Mesenchymal stem cell (in vitro differentiated cells and primary cell): ENCODE results near the gene ESPN.

Source experiments
- DNase-seq: peaks from one replicate; pipeline ENCODE4 v3.0.0-alpha.2; 2013
- H2AFZ ChIP-seq: one replicate; pipeline ENCODE4 v1.6.1; 2013; ENCODE audit warnings: low read depth, mild to moderate bottlenecking, control low read depth, inconsistent platforms, low read length, moderate library complexity
- H2AK5ac ChIP-seq: 2 replicates; pipeline ENCODE4 v1.6.1; 2013; ENCODE audit warnings: low read length, moderate library complexity, mild to moderate bottlenecking, inconsistent platforms; ENCODE audit not compliant: severe bottlenecking
- H2BK120ac ChIP-seq: one replicate; pipeline ENCODE4 v1.6.1; 2013; ENCODE audit warnings: low read depth, mild to moderate bottlenecking, inconsistent platforms, low read length, moderate library complexity
- H2BK12ac ChIP-seq, 2 experiments: one replicate each; pipeline ENCODE4 v1.6.1; 2013; ENCODE audit warnings: inconsistent platforms in 2 of 2, low read length in 2 of 2, mild to moderate bottlenecking in 2 of 2, moderate library complexity in 2 of 2, control low read depth in 1 of 2
- H2BK15ac ChIP-seq: one replicate; pipeline ENCODE4 v1.6.1; 2013; ENCODE audit warnings: mild to moderate bottlenecking, low read depth, inconsistent platforms; ENCODE audit not compliant: poor library complexity, severe bottlenecking
- H2BK5ac ChIP-seq: 2 replicates; pipeline ENCODE4 v1.6.1; 2013; ENCODE audit warnings: low read depth, mild to moderate bottlenecking, low read length, control low read depth, inconsistent platforms; ENCODE audit not compliant: poor library complexity, severe bottlenecking
- H3K14ac ChIP-seq, 2 experiments: one replicate each; pipeline ENCODE4 v1.6.1; 2013; ENCODE audit warnings: inconsistent platforms in 2 of 2, low read length in 2 of 2, control low read depth in 1 of 2, mild to moderate bottlenecking in 1 of 2, moderate library complexity in 1 of 2
- H3K18ac ChIP-seq, 2 experiments: one replicate each; pipeline ENCODE4 v1.6.1; 2013; ENCODE audit warnings: inconsistent platforms in 2 of 2, low read length in 2 of 2, control low read depth in 1 of 2, low read depth in 1 of 2, mild to moderate bottlenecking in 1 of 2
- H3K23ac ChIP-seq, 2 experiments: one replicate each; pipeline ENCODE4 v1.6.1; 2013; ENCODE audit warnings: inconsistent platforms in 2 of 2, low read length in 2 of 2, mild to moderate bottlenecking in 2 of 2, moderate library complexity in 2 of 2, control low read depth in 1 of 2
- H3K27ac ChIP-seq: 2 replicates; pipeline ENCODE4 v1.5.1; 2013; ENCODE audit warnings: mild to moderate bottlenecking, moderate library complexity, low read length, control low read depth, inconsistent platforms; ENCODE audit not compliant: poor library complexity, severe bottlenecking
- H3K27me3 ChIP-seq, 2 experiments: 2 replicates each; pipeline versions ENCODE4 v1.6.1 to v1.7.0; 2013; ENCODE audit warnings: low read length in 2 of 2, mild to moderate bottlenecking in 2 of 2, moderate library complexity in 2 of 2, control low read depth in 1 of 2, inconsistent platforms in 1 of 2; ENCODE audit not compliant: control insufficient read depth in 1 of 2, insufficient read depth in 1 of 2
- H3K36me3 ChIP-seq, 2 experiments: 2 replicates each; pipeline versions ENCODE4 v1.6.1 to v1.7.0; 2013; ENCODE audit warnings: low read length in 2 of 2, control low read depth in 1 of 2, inconsistent platforms in 1 of 2, low read depth in 1 of 2, mild to moderate bottlenecking in 1 of 2; ENCODE audit not compliant: insufficient read depth in 2 of 2, control insufficient read depth in 1 of 2
- H3K4ac ChIP-seq, 2 experiments: one replicate each; pipeline ENCODE4 v1.6.1; 2013; ENCODE audit warnings: inconsistent platforms in 2 of 2, low read length in 2 of 2, mild to moderate bottlenecking in 2 of 2, moderate library complexity in 2 of 2, control low read depth in 1 of 2, low read depth in 1 of 2
- H3K4me1 ChIP-seq: 2 replicates; pipeline ENCODE4 v1.6.1; 2013; ENCODE audit warnings: low read depth, low read length, control low read depth; ENCODE audit not compliant: control insufficient read depth, insufficient read depth
- H3K4me2 ChIP-seq: 2 replicates; pipeline ENCODE4 v1.6.1; 2013; ENCODE audit warnings: low read length, mild to moderate bottlenecking, inconsistent platforms; ENCODE audit not compliant: poor library complexity, severe bottlenecking
- H3K4me3 ChIP-seq, 2 experiments: 2 replicates each; pipeline versions ENCODE4 v1.5.1 to v1.7.0; 2013; ENCODE audit warnings: low read length in 2 of 2, mild to moderate bottlenecking in 2 of 2, control low read depth in 1 of 2, low read depth in 1 of 2; ENCODE audit not compliant: insufficient read depth in 1 of 2
- H3K79me1 ChIP-seq: replicated peaks from 2 replicates; pipeline ENCODE4 v1.6.1; 2013; ENCODE audit warnings: mild to moderate bottlenecking, control low read depth, low read length, inconsistent platforms; ENCODE audit not compliant: poor library complexity, severe bottlenecking
- H3K9ac ChIP-seq: 2 replicates; pipeline ENCODE4 v1.7.0; 2013; ENCODE audit warnings: mild to moderate bottlenecking, low read length, moderate library complexity
- H3K9me3 ChIP-seq: 2 replicates; pipeline ENCODE4 v1.7.0; 2013; ENCODE audit warnings: mild to moderate bottlenecking, low read length; ENCODE audit not compliant: control insufficient read depth
- H4K8ac ChIP-seq: one replicate; pipeline ENCODE4 v1.6.1; 2013; ENCODE audit warnings: inconsistent platforms, mild to moderate bottlenecking, low read length, moderate library complexity
- H4K91ac ChIP-seq: one replicate; pipeline ENCODE4 v1.6.1; 2013; ENCODE audit warnings: mild to moderate bottlenecking, low read length, inconsistent platforms
- WGBS: methylation state at CpG from one replicate; pipeline ENCODE4 v1.1.7; 2013; ENCODE audit warnings: mixed read lengths; 5-methylcytosine and 5-hydroxymethylcytosine counted together

ESPN gene

DNA sequence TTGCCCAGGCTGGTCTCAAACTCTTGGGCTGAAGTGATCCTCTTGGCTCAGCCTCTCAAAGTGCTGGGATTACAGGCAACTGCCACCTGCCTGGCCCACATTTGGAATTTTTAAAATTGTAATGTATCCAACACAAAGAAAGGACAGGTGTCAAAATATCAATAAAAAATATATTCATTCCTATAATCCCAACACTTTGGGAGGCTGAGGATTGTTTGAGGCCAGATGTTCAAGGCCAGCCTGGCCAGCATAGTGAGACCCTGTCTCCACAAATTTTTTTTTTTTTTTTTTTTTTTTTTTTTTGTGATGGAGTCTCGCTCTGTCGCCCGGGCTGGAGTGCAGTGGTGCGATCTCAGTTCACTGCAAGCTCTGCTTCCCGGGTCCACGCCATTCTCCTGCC, 14.8 kb upstream of the ESPN start:
- Histone ChIP-seq H2AK5ac (no peak overlapping the region), H3K9me3 (no peaks in the 10 kb centered on the region), H3K18ac (no peak overlapping the region), H3K23ac (no peak overlapping the region), H3K27ac (no peak overlapping the region), H3K36me3 (no peaks in the 10 kb centered on the region), H3K14ac (no peak overlapping the region), H4K91ac (no peak overlapping the region), H3K4me2 (no peak overlapping the region), H3K4ac (no peak overlapping the region), H2BK5ac (no peak overlapping the region), H3K9ac (no peak overlapping the region), H3K4me3 (no peak overlapping the region), H2BK12ac (no peak overlapping the region), H3K27me3 (peaks cover 16 to 33% of the 10 kb centered on the region in 2 experiments), H2AFZ (no peak overlapping the region), H2BK15ac (no peak overlapping the region), H3K4me1 (peaks cover 6% of the 10 kb centered on the region), H2BK120ac (no peak overlapping the region), H4K8ac (no peak overlapping the region), H3K79me1 (no peaks in the 10 kb centered on the region)
- 88% methylated on average over 2 of the region's 6 CpGs for WGBS
- DNase-seq = no peak

DNA sequence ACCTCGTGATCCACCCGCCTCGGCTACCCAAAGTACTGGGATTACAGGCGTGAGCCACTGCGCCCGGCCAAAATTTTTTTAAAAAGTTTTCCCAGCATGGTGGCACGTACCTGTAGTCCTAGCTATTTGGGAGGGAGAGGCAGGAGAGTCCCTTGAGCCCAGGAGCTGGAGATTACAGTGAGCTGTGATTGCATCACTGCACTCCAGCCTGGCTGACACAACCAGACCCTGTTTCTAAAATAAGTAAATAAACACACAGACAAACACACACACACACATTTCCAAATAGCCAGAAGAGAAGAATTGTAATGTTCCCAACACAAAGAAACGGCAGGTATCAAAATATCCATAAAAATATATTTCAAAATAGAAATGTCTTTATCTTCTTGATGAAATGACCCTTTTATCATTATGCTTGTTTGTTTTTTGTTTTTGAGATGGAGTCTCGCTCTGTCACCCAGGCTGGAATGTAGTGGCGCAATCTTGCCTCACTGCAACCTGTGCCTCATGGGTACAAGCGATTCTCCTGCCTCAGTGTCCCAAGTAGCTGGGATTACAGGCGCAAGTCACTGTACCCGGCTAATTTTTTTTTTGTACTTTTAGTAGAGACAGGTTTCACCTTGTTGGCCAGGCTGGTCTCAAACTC, 14.2 kb upstream of the ESPN start:
- H2BK120ac ChIP-seq = no peak overlapping the region
- peak overlapping the region; percentile 38 for H2BK15ac ChIP-seq
- H3K9me3 ChIP-seq = no peaks in the 10 kb centered on the region
- no peak overlapping the region for H2BK5ac ChIP-seq
- H3K4me3 ChIP-seq = no peak overlapping the region
- no peak overlapping the region for H3K14ac ChIP-seq
- peaks cover 13 to 34% of the 10 kb centered on the region in 2 experiments for H3K27me3 ChIP-seq
- no peak overlapping the region for H3K18ac ChIP-seq
- no peak overlapping the region for H2BK12ac ChIP-seq
- H3K4ac ChIP-seq = no peak overlapping the region
- H2AFZ ChIP-seq = no peak overlapping the region
- WGBS = 85% methylated on average over 12 of the region's 13 CpGs
- H3K4me1 ChIP-seq = peaks cover 6% of the 10 kb centered on the region
- H2AK5ac ChIP-seq = no peak overlapping the region
- no peak overlapping the region for H4K8ac ChIP-seq
- no peak overlapping the region for H4K91ac ChIP-seq
- no peak overlapping the region for H3K27ac ChIP-seq
- DNase-seq = no peak
- no peak overlapping the region for H3K9ac ChIP-seq
- no peaks in the 10 kb centered on the region for H3K36me3 ChIP-seq
- no peak overlapping the region for H3K4me2 ChIP-seq
- no peak overlapping the region for H3K23ac ChIP-seq
- no peaks in the 10 kb centered on the region for H3K79me1 ChIP-seq

DNA sequence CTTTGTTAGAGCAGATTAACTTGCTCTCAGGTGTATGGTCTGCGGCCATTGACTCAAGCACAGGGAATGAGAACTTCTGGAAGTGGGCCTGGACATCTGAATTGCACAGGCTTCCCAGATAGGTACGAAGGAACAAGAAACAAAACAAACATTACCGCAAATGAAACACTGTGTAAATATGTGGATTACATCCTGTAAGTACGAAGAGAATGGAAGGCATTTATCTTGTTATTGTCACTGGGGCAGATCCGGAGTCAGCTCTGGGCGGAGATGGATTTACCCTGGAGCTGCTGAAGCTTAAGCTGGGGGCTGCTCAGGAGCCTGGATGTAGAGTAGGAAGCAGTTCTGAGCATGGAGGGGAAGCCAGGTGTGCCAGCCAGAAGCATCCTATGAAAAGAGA, 11.7 kb upstream of the ESPN start:
- H3K79me1 ChIP-seq = no peaks in the 10 kb centered on the region
- no peak overlapping the region for H3K18ac ChIP-seq
- H3K36me3 ChIP-seq = no peaks in the 10 kb centered on the region
- H3K14ac ChIP-seq = no peak overlapping the region
- no peak overlapping the region for H2BK120ac ChIP-seq
- no peak overlapping the region for H3K23ac ChIP-seq
- no peak overlapping the region for H2BK12ac ChIP-seq
- H3K27ac ChIP-seq = no peak overlapping the region
- H3K4me3 ChIP-seq = no peak overlapping the region
- no peak overlapping the region for H4K8ac ChIP-seq
- no peak overlapping the region for H3K4me2 ChIP-seq
- WGBS = 66% methylated on average over 6 of the region's 6 CpGs
- no peaks in the 10 kb centered on the region for H3K9me3 ChIP-seq
- H3K27me3 ChIP-seq = peaks cover 35 to 46% of the 10 kb centered on the region in 2 experiments
- H3K9ac ChIP-seq = no peak overlapping the region
- no peak overlapping the region for H2BK15ac ChIP-seq
- H4K91ac ChIP-seq = no peak overlapping the region
- no peak for DNase-seq
- H2BK5ac ChIP-seq = no peak overlapping the region
- H3K4ac ChIP-seq = no peak overlapping the region
- H2AK5ac ChIP-seq = no peak overlapping the region
- no peak overlapping the region for H2AFZ ChIP-seq
- peaks cover 6% of the 10 kb centered on the region for H3K4me1 ChIP-seq

DNA sequence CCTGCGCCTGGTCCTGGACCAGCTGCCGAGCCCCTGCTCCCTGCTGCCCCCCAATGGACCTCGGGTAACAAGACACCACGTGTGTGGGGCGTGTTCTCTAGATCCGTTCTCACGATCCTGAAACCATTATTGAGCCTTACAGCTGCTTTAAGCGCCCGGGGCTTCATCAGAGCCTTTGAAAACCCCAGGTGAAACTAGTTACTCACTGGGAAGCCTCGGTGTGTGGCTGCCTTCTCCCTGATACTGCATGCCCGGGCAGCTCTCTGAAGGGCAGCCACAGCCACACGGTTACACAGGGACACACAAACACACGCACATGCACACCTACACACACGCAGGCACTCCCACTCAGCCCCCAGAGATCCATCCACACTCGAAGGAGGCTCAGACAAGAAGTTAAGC, 10.1 kb upstream of the ESPN start:
- WGBS = 10% methylated on average over 15 of the region's 15 CpGs
- Histone ChIP-seq H3K14ac (no peak overlapping the region), H3K4me1 (peaks cover 15% of the 10 kb centered on the region)

More for the DNA sequence above, 10.1 kb upstream of the ESPN start:
- Histone ChIP-seq H2BK12ac (peak overlapping the region in 1 of 2 experiments; percentile 82), H3K23ac (no peak overlapping the region), H3K9ac (peak overlapping the region; percentile 41), H3K4ac (peak overlapping the region in 1 of 2 experiments; percentile 52), H2AFZ (no peak overlapping the region), H3K18ac (peak overlapping the region; percentile 1 to 37), H2BK15ac (no peak overlapping the region), H4K8ac (peak overlapping the region; percentile 79), H2BK120ac (no peak overlapping the region), H3K79me1 (no peaks in the 10 kb centered on the region), H2AK5ac (no peak overlapping the region), H3K27ac (no peak overlapping the region), H4K91ac (no peak overlapping the region), H3K27me3 (peaks cover 46 to 59% of the 10 kb centered on the region in 2 experiments), H2BK5ac (peak overlapping the region; percentile 8), H3K36me3 (no peaks in the 10 kb centered on the region), H3K4me3 (peak overlapping the region in 1 of 2 experiments; percentile 45), H3K4me2 (peak overlapping the region; percentile 18), H3K9me3 (no peaks in the 10 kb centered on the region)
- peak; percentile 65 for DNase-seq
